Activated naive CD4-positive, alpha-beta T cell (primary cell): ENCODE data around the gene WIPF1.

Experiments
- DNase-seq, 4 experiments: peaks; one replicate each; lab custom pipeline; 2025; lab: John Stamatoyannopoulos, UW

The WIPF1 gene

DNA sequence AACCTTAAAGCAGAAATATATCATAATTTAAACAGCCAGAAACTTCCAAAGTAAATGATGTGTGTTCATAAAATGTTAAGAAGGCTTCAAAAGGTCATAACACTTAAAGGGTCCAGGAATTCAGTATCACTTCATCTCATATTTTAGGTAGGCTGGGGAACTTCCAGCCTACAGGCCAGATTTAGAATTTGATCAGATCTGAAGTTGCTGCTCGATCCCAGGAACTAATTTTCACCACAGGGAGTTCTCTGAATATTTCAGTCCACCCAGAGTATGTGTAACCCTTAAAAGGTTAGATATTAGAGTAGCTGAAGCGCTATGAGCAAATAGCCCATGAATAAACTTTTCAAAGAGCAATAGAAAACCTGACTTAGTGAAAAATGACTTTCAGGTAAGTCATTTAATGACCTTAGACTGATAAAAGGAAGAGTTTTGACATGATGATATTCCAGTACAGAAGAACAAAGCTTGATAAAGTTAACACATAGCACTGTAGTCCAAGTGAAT lies 1.7 kb downstream of the WIPF1 start:
- no peak for DNase-seq

- DNase-seq = no peak
Measured at GRCh38 chr2:174595116-174595809, 2.3 kb downstream of the WIPF1 start.

DNA sequence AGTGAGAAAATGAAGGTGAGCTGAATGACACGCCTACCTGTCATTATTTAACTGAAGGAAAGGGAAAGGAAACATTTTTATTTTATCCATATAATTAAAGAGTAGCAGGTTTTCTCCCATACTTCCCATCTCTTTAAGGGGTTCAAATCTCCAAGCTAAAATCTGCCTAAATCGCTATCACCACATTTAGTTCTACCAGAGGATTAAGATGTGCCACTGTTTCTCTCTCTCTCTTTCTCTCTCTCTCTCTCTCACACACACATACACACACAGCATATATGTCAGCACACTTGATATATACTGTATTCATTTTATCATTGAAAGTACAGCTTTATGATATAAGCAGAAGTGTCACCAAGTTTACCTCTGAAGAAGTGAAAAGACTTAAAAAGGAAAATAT lies 3.1 kb downstream of the WIPF1 start:
- DNase-seq = no peak

GRCh38 chr2:174593574-174594203 lies 3.9 kb downstream of the WIPF1 start:
- DNase-seq = peak in 3 of 4 experiments; percentile 6 to 45 (median 20)

DNA sequence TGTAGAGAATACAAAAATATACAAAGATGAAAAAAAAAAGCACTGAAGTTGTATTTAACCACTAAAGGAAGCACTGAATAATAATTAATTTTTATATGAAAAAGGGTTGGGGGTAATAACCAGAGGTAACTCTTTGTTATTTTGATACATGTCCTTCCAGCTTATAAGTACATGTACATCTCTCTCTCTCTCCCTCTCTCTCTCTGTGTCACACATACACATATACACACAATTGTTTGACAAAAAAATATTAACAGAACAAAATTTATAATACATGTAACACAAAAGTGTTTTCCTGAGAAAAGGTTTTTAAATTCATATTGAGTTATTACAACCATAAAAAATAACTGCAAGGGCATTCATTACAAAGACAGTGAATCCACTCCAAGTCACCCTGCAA lies 4.6 kb downstream of the WIPF1 start:
- no peak for DNase-seq

DNA sequence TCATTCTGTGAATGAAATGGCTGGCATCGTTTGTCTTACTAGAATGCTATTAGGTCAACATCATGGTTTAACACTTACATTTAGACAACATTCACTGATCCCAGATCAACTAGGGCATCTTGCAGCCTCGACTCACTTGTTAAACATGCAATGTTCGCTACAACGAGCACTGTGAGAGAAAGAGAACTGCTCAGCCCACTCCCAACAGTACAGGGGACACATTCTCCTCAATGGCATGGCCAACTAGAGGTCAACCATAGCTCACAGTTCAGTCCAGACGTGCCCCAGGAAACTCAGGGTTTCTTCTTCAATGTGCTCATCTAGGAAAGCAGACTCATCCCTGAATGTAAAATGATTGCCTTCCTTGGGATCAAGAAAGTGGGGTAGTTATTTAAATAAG lies 5.9 kb downstream of the WIPF1 start:
- no peak for DNase-seq

DNA sequence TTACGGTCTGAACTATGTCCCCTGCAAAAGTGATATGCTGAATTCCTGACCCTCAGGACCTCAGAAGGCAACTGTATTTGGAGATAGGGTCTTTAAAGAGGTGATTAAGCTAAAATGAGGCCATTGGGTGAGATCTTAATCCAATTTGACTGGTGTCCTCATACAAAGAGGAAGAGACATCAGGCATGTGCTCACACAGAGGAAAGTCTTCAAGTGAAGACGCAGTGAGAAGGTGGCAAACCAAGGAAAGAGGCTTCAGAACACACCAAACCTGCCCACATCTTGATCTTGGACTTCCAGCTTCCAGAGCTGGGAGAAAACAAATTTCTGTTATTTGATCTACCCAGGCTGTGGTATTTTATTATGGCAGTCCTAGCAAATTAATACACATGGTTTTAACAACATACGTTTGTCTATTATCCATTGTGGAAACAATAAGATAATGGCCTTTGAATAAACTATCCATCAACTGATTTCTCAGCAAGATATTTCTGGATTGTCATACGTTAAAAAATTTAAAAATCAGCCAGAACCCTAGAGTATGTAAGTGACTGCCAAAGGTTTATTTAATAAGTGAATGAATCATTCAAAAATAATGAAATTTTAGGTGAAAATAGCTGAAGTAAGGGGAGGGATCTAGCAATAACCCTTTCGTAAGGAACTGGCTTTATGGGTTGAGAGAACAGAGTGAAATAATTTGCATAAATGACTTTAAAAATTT lies 6.5 kb downstream of the WIPF1 start:
- DNase-seq = no peak

DNA sequence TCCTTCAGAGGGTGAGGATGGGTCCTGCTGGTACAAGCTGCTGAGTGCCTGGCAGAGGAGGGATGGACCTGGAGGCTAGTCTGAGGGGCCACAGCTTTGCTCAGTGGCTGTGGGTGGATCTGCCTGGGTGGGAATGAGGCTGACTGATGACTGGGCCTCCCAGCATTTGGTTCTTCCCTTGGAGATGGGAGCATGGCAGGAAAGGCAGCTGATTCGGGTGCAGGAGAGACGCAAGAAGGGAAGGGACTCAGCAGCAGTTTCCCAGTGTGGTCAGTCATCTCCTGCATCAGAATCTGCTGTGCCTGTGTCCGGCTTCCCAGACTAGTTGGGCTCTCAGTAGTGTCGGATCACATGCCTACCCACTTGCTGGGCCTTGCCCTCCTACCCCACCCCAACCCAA lies 7.3 kb downstream of the WIPF1 start:
- DNase-seq = no peak

DNA sequence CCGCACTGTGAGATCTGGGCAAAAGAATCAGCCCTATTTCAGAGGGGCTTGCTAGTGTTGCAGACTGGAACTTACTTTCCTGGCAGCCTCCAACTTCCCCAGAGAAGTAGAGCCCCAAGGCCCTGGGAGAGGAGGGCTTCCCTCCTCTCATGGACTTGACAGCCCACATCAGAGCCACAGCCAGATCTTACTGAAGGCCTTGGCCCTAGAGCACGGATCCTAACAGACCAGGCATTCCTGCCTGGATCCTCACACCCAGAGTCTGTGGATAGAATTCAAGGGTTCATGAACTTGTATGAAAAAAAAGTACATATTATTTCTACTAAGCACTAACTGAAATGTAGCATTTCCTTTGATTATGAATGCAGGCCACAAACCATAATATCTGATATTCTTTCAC lies 8.3 kb downstream of the WIPF1 start:
- DNase-seq = no peak

GRCh38 chr2:174588463-174588862 lies 9.1 kb downstream of the WIPF1 start:
- no peak for DNase-seq

- DNase-seq = no peak
Measured at GRCh38 chr2:174587579-174587978, 10.0 kb downstream of the WIPF1 start.

- no peak for DNase-seq
Measured at GRCh38 chr2:174586418-174587295, 10.9 kb downstream of the WIPF1 start.

- no peak for DNase-seq
Measured at GRCh38 chr2:174585657-174586252, 11.8 kb downstream of the WIPF1 start.

- DNase-seq = no peak
Measured at GRCh38 chr2:174585146-174585545, 12.5 kb downstream of the WIPF1 start.

DNA sequence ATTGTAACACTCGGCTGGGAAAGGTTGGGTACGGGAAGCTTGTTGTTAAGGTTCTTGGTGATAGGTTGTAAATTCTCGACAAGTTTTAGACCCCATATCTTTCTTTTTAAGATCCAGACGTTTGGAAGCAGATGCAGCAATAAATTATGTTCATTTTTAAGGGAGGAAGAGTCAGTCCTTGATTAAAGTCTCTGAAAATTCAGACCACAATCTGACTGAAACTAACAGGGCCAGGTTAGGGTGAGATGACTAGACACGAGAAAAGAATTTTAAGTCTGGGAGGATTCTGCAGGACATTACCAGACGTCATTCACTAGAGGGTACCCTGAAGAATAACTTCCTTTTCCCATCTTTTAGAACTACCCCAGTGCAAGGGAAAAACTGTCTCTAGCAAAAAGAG lies 16.1 kb downstream of the WIPF1 start:
- no peak for DNase-seq

GRCh38 chr2:174580951-174581350 lies 16.7 kb downstream of the WIPF1 start:
- no peak for DNase-seq

DNA sequence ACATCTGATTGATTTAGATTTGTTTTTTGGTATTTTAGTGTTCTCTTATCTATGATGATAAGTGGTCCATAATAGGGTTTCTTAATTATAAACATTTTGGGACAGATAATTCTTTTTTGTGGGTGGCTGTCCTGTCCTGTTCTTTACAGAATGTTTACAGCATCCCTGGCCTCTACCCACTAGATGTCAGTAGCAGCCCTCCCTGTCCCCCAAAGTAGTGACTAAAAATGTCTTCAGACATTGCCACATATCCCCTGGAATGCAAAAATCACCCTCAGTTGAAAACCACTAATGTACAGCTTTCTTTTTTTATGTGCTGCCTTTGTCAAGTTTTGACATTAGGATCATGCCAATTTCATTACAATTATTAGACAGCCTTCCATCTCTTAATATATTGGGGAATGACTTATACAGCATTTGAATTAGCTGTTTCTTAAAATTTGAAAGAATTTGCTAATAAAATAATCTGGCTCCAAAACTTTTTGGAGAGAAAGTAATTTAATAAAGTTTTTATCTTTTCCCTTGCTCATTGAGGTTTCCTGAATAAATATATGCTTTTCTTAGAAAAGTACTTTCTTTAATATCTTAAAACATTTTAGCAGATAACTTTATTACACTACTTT lies 19.5 kb downstream of the WIPF1 start:
- peak in 1 of 4 experiments; percentile 20 for DNase-seq

DNA sequence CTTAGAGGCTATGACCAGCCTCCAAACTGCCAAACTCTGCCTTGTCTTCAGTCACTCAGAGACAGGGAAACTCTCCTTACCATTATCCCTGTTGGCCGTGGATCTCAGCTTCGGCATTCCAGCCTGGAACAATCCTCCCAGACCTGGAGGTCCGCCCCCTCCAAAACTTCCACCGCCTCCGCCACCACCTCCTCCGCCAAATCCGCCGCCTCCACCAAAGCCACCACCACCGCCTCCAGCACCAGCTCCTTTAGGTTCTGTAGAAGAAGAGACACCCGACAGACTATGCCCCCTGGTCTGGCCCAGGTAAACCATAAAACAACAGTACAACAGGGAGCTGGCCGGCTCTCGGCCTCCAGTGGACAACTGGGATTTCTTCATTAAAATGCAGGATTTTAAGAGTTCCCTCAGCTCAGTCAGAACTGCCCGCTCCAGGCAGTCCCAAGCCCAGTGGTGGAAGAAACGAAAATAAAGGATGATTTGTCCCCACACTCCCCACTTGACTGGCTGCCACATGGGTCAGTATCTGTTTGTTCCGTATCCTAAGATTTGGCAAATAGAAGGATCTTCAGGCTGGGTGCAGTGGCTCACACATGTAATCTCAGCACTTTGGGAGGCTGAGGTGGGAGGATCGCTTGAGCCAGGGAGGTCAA lies 22.4 kb downstream of the WIPF1 start:
- no peak for DNase-seq

DNA sequence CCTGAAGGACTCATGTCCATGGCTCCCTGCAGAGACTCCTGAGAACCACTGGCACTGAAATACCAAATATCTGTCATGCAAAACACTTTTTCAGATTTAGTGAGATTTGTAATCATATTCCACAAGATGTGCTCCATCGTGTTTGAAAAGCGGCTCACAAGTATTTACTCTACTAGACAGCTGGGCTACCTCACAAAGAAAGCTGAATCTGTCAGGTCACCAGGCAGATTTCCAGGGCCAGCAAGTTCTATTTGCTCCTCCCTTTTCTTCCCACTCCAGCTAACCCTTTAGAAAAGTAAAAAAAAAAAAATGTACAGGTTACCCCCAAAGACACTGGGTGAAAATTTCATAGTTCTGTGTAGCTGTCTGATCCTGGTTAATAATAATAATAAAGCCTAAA lies 22.9 kb downstream of the WIPF1 start:
- DNase-seq = no peak

DNA sequence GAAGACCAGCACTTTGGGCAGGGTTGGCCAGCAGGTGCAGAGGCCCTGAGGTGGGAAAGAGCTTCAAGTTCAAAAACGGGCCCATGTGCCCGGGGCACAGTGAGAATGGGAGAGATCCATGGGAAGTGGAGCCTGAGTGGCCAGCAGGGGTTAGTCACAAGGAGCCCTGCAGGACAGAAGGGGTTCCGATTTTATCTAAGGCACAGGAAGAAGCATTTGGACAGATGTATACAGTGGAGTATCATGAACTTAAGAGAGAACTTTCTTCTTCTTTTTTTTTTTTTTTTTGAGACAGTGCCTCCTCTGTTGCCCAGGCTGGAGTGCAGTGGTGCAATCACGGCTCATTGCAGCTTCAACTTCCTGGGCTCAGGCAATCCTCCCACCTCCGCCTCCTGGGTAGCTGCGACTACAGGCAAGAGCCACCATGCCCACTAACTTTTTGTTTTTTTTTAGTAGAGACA lies 24.0 kb downstream of the WIPF1 start:
- DNase-seq = peak in 1 of 4 experiments; percentile 26

DNA sequence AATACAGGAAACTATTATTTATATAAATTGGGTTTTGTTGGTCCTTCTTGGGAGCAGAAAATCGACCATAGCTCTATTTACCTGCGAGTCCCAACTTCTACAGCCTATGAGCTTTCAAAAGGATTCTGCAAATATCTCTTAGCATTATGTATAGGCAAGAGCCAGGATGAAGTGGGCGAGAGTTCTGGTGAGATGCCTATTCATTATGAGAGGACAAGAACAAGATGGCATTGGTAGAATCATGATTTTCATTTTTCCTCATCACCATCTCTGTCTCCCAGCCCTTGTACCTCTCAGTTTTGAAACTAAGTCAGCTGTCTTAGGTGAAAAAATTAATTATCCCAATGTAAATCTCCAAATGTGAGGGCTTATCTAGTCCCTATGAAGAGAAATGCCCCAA lies 25.0 kb downstream of the WIPF1 start:
- no peak for DNase-seq
